NCI-H2029 (cell line): ENCODE results near the gene CRAT.

Experiments
- DNase-seq: peaks from one replicate; lab custom pipeline; 2025; lab: John Stamatoyannopoulos, UW

Gene CRAT

DNA sequence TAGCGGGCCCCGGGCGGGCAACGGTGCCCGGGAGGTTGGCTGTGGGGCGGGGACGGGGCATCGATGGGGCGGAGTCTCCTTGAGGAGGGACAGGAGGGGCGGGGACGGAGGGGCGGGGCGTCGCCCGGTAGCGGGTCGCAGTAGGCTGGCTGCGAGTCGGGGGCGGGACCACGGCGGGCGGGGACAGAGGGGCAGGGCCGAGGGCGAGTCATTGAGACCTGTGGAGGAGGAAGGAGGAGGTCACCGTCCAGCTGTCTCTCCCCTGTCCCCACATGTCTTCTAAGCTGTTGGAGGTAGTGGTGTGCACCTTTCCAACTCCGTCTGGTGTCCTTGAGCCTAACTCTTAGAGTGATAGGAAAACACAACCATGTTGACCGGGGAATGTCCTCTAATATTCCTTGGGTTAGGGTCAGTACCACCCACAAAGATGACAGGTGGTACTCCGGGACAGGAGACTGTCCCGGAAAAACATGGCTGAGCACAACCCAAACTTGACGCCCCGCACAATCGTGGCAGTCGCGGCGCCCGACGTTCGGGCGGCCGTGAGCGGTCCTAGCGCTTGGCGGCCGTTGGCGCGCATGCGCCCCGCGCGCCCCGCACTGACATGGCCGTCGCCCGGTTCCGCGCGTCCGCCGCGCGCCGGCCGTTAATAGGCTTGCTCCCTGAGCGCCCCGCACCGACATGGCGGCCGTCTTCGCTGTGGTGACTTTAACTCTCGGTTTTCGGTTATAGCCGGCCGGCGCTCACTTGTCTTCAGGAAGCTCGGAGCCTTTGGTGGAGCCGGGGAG is at the start of gene CRAT, which contains the start of gene PTPA:
CRAT (minus strand) TSS at position 54 of the 788 bp plus-strand sequence. CDS start 284 bp downstream, outside the sequence.
PTPA (plus strand) TSS at position 676 of the 788 bp plus-strand sequence. CDS start 186 bp downstream, outside the sequence.
- DNase-seq, result peak; percentile 91

DNA sequence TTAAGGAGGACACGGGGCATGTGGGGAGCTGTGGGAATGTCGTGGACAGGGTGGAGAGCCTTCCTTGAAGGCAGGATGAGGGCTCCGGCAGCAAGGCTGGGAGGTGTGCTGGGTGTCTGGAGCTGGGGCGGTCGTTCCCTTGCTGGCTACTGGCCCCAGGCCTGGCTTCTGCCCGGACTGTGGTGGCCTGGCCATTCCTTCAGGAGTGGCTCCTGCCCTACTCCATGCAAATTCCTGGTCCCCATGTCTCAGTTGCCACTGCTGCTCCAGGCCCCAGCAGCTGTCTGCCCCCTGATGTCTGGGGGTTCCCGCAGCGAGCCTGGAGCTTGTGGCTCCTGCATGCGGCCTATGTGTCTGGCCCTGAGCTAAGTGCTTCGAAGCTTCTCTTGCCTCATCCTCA is 45.6 kb upstream of the CRAT start:
- no peak for DNase-seq

DNA sequence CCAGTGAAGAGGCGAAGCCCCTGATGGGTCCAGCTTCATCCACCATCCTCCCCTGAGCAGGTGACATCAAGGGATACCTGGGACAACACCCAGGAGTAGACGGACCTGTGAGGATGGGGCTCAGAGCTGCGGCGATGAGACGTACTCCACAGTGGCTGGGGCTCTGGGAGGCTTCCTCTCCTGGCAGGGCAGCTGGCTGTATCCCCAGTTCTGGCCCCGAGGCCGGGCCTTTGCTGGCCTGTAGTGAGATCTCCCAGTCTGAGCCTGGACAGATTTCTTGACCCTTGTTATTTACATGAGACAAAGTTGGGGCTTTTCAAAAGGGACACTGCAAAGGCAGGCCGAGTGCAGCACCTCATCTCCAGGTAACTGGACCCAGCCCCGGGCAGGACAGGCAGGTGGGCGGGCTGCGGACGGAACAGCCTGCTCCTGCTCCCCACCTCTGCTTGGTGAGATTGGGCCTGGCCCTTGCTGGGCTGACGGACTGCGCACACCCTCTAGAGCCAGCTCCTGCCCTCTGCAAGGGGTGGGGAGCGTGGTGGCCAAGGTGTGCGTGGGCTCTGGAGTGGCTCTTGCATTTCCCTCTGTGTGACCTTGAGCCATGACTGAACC is 44.4 kb upstream of the CRAT start:
- no peak for DNase-seq

DNA sequence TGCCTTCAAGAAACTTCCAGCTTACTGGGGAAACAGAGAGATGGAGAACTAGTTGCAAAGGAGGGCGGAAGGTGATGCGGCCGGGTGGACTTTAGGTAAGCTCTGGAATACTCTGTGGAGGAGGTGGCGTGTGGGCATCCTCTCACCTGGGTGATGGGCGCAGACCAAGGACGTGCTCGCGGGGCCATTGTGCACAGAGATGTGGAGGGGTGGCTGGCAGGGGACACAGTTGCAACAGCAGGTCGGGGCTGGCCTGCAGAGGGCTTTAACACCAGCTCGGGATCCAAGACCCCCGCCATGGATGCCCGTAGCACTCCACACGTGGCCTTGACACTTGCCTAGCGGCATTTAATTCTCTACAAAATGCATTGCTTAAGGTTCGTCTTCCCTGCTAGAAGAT is 40.9 kb upstream of the CRAT start:
- DNase-seq, result no peak

DNA sequence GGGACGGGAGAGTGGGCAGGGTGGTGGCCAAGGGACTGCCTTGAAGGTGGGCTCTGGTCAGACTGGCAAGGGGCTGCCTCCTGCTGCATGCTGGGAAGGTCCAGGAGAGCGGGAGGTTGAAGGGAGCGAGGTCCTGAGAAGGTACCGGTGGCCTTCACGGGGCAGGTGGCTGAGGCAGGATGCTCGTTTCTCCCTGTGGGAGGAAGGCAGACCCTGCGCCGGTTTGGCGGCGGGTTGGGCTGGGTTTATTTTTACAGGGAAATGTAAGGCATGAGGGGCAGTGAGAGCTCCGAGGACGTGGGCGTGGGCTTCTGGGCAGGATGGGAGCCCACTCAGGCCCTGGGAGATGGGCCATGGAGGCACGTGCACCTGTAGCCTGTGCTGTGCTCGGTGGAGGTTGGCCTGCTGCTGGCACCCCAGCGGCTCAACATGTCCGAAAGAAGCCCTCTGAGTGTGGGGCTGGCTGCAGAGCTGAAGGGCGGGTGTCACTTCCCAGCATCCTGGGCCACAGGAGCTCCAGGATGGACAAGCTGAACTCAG is 40.1 kb upstream of the CRAT start:
- DNase-seq, result no peak

DNA sequence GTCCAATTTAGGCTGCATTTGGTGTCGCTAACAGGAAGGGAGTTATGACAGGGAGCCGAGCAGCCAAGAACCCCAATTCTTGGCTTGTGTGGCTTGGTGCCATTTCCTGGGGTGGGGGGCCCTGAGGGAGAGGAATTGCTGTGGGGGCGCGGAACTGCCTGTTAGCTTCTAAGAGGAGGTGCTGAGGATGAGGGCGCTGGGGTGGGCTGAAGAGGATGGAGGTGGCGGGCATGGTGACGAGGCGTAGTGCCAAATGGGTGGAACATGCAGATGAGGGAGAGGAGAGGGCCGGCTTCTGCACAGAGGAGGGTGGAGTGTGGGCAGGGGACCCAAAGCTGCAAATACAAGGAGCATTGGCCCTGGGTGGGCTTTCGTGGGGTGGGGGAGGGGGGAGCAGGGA is 39.5 kb upstream of the CRAT start:
- DNase-seq, result no peak

DNA sequence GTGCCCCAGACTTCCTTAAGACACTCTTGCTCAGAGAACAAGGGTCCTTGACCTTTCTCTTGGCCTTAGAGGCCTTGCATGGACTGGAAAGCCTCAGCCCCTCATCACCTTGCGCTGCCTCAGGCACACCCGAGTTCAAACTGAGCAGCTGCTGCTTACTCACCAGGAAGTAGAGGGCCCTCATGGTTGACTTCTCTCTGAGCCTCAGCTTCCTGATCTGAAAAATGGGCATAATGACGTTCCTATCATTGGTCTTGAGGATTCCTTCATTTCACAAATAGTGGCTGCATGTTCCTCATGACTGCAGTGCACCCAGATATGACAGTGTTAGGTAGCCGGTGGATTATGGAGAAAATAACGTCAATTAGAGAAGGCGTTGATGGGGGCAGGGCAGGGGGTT is 38.8 kb upstream of the CRAT start:
- no peak for DNase-seq

DNA sequence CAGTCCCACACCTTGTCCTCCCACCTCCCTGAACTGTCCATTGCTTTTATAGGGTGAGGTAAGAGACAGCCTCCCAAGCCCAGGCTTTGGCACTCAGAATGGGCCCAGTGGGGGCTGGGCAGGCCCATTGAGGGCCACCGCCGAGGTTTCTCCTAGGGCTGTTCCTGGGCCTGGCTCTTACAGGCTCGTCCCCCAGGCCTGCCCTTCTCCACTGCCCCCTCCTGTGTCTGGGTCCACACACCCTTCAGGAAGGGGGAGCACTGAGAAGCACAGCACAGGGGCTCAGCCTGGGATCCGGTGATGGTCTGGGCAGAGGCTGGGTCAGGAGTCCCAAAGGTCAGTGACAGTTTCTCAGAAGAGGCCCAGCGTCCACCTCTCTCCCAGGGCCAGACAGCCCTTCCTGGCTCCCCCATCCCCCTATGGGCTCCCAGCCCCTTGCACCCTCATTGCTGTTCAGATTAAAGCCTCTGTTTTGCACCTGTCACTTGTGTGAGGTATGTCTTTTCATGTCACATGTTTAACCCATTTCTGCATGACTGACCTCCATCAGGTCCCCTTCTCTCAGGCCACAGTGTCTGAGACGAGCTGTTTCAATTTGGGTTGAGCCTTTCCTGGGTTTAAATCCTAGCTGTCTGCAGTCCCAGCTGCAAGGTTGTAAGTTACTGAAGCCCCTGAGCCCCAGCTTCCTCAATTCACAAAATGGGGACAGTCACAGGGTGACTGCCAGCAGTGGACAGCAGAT is 38.0 kb upstream of the CRAT start:
- no peak for DNase-seq

DNA sequence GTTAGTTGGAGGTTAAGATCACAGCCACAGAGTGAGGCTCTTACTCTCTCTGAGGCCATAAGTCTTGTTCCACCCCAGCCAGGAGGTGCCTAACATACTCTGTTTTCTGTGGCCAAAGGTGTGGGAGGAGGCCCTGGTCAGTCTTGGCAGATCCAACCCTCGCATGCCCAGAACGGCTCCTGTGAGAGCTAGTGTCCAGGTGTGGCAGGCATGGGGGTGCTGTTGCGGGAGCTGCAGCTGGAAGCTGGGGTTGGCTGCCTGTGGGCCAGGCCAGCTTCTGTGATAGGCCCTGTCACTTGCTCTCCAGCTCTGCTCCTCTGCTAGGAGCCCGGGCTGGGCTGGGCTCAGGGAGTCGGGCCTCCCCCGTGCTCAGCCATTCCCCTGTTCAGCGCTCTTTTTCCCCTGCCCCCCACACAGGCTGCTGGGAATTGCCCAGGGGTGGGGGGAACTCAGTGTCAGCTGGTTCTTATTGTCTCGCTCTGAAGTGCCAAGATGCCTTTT is 35.9 kb upstream of the CRAT start:
- no peak for DNase-seq

DNA sequence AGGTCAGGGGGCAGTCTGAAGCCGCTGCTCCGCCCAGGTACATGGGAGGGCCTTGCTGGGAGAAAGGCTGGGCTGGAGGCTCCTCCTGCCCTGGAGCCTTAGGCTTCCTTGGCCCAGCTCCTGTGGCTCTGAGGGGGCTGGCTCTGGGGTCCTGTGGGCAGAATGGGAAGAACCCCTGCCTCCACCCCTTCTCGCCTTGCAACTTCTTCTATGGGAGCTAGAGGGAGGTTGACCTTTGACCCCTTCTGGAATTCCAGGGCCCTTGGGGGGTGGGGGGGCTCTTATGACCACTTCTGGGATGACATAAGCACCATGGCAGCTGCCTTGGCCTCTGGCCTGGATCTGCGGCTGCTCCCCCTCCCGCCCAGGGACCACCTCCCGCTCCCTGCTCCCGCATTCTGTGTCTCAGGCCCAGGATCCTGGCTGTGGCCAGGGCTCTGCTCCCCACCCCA is 35.3 kb upstream of the CRAT start:
- DNase-seq, result no peak

DNA sequence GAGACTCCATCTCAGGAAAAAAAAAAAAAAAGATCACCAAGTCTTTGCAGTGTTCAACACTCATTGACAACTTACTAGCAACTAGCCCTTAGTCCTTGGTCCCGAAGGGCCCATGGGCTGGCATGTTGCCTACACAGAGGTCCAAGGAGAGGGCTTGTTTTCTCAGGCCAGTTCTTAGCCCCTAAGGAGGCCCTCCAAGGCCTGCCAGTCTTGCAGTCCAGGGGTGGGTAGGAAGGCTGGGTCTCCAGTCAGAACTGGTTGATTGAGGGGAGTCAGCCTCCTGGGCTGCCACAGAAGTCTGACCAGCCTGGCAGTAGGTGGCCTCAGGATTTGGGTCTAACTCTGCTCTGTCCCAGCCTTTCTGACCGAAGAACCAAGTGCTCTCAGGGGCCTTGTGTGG is 34.7 kb upstream of the CRAT start:
- DNase-seq, result no peak

DNA sequence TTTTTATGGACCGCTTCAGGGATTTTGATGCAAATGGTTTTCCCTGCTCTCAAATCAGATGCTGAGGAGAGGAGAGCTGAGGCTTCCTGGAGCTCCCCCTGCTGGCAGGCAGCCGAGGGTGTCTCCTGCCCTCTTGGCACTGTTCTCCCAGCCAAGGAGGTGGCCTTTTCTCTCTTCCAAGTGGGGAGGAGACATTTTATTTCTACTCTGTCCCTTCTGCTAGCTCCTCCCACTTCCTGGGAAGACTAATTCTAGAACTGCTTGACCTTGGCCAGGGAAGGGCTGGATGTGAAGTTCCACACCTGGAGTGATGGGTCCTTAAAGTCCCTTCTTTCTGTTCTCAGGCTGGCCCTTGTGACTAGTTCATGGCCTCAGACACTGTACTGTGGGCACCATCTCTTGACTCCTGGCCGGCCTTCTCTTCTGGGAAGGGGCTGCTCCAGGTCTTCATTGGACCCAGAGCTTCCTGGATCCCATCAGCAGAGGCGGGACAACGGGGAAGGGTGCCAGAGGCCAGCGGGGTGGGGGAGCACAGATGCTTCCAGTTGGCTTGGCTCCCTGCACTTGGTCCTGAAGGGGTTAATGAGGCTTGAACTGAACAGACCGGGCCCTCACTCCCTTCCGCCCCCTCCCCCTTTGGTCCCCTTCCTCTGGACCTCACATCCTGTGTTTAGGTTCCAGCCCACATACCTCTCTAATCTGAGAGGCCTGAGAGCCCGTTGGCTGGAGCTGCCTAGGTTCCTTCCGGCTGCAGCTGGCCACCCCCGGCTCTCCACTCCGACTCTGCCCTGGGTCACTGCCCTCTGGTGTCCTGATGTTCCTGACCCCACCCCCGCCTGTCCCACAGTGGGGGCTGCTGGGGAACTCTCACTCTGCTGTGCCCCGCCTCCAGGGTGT is 32.7 kb upstream of the CRAT start:
- peak; percentile 64 for DNase-seq

DNA sequence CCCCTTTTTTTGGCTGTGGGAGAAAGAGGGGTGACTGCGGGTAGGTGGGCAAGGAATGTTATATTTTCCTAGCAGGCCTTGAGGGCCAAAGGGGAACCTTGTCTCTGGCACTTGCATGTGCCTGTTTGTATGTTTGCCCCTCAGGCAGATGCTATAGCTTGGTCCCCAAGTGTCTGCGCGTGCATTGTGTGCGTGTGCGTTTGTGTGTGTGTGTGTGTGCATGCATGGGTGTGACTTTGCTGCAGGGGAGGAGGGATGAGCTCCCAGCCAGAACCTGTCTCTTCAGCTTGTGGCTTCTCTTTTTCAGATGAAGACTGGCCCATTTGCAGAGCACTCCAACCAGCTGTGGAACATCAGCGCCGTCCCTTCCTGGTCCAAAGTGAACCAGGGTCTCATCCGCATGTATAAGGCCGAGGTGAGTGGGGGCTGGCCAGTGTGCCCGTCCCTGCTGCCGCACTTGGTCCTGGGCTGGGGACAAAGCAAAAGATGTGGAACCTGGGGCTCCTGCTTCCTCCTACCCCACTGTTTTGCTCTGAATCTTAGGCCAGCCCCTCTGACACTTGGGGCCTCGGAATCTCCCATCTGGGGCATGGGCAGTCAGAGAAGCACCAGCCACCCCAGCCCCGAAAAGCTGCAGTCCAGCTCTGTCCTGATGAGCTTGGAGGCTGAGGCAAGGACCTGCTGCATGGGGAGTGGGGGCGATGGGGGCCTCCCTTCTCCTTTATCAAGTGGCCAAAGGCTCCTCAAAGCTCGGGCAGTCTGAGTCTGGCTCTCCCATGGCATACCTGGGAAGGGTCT is 31.7 kb upstream of the CRAT start:
- no peak for DNase-seq

DNA sequence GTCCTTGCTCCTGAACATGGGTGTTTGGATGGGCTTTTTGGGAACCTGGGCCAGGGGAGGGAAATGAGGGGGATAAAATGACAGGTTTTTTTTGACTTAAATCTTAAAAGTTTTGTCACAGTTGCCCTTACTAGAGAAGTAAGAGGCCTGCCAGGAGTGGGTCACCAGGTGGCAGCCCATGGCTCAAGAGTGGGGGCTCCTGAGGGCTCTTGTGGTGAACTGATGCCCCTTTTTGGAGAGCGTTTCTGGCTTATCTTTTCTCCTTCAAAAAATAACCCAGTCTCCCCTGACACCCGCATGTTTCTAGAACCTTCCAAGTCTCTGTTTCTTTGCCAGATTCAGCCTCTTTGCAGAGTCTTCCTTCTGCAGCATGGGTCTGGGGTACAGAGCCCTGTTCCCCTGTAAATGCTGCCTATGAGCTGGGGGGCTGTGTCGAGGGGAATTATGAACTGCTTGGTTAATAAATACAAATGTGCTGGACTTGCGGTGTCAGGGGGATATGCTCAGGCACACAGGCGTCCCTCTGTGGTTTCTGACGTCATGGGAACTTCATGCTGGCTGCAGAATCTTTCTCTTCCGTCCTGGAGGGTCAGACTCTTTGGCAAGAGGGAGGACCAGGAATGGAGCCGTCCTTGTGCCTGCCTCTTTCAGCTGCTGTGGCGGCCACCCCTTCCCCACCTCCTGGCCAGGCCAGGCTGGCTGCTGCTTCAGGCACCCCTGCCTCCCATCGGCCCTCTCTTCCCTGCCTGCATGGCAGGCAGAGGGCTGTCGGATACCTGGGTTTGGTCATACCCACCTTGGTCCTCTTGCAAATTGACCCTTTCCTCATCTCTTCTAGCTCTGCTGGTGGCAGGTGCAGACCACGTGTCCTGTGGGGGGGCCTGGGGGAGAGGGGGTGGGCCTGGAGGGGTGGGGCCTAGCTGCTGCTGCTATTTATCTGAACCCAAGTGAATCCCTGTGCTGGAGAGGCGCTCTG is 30.8 kb upstream of the CRAT start:
- DNase-seq, result no peak

DNA sequence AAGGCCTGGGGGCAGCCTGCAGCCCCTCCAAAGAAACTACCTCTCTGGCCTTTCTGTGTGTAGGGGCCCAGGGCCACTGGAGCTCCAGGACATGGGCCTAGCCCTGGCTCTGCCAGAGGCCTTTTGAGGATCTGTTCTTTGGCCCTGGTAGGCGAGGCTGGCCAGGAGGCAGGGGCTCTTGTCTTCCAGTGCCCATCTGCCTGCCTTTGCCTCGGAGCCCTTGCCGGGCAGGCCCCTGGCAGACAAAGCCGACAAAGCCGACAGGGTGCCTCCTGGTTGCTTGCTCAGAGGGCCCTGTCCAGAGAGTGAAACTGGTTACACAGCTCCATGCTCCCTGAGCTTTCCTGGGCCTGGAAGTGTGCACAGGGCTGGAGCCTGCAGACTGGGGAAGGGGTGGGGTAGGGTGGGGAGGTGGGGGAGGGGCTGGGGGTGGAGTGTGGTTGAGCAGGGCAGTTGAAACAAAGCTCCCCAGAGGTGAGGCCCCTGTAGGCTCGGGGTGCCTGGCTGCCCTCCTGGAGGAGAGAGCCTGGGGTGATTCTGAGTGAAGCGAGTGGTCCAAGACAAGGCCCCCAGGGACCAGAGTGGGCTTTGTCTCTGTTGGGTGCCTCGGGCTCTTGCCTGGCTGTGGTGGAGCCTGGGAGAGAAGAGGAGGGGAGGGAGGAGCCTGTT is 29.9 kb upstream of the CRAT start:
- DNase-seq, result peak; percentile 42

DNA sequence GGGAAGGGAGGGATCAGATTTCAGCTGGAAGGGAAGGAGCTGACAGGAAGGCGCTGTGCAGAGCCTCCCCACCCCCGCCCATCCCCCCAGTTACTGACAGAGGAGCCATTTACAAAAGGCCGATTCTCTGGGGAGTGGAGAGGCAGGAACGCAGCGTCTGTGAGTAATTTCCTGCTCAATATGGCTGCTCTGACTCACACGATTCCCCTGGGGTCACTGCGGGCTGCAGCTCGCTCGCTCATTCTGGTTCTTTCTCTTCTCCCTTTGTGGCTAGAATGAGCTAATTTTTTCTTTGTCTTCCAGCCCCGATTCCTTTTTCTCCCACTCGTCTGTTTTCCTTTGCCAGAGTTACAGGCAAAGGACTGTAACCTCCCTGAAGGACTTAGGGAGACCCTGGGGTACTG is 29.4 kb upstream of the CRAT start:
- DNase-seq, result peak; percentile 97

DNA sequence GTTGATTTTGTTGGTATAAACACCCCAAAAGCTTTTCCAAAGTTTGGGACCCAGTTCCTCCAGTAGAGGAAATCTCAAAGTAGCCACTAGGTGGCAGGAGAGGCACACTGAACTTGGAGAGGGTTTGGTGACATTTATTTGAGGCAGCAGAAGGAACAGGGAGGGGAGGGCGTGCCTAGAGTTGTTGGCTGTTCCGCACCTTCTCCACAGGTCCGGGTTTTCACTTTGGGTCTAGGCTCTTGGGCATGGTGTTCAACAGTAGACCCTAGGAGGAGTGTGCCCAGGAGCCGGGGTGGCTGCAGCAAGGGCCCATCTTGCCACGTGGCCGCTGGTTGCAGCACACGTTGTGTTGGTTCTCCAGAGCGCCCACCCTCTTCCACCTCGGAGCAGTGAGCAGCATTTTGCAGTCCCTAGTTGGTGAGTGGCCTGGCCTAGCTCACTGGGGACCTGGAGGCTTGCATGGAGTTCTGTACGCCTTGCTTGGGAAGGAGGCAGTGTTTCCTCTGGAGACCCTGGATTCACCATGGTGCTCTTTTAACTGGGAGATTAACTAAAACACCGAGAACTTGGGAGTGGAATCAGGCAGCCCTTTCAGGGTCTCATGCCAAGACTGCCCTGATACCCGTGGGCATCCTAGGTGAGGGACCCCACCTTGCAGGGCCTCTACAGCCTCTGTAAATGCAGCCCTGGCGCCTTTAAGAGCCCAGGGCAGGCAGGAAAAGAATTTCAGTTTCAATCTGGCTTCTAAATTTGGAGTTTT is 28.8 kb upstream of the CRAT start:
- DNase-seq, result peak; percentile 87
